Loucy (cell line): Measurements from ENCODE around the gene GTF3A.

Experiments
- H2AFZ ChIP-seq: fragments of 200-600 bp; sonication (generic); 2 replicates; pipeline ENCODE4 v1.6.0; 2016; ENCODE audit warnings: antibody characterized with exemption, mild to moderate bottlenecking, low read length, moderate library complexity
- H3F3A ChIP-seq: fragments of 200-600 bp; 2 replicates; pipeline ENCODE4 v1.6.0; 2016; ENCODE audit warnings: antibody characterized with exemption, low read depth, mild to moderate bottlenecking
- H3K27me3 ChIP-seq: fragments of 200-600 bp; sonication (generic); 2 replicates; pipeline ENCODE4 v1.6.1; 2014; ENCODE audit warnings: low read length, mild to moderate bottlenecking; ENCODE audit not compliant: insufficient read depth, poor library complexity, severe bottlenecking
- H3K36me3 ChIP-seq: fragments of 200-600 bp; sonication (generic); 2 replicates; pipeline ENCODE4 v1.6.1; 2016; ENCODE audit warnings: low read length; ENCODE audit not compliant: insufficient read depth
- H3K4me1 ChIP-seq: fragments of 200-600 bp; sonication (generic); 2 replicates; pipeline ENCODE4 v1.5.1; 2014; ENCODE audit warnings: low read length, mild to moderate bottlenecking; ENCODE audit not compliant: insufficient read depth, poor library complexity, severe bottlenecking
- H3K4me2 ChIP-seq: fragments of 200-600 bp; sonication (generic); 2 replicates; pipeline ENCODE4 v1.6.0; 2014; ENCODE audit warnings: antibody characterized with exemption, low read length, low read depth, mild to moderate bottlenecking; ENCODE audit not compliant: poor library complexity, severe bottlenecking
- H3K4me3 ChIP-seq: fragments of 200-600 bp; sonication (generic); 2 replicates; pipeline ENCODE4 v1.5.1; 2014; ENCODE audit warnings: low read length, mild to moderate bottlenecking, mixed read lengths; ENCODE audit not compliant: poor library complexity, severe bottlenecking
- H3K79me2 ChIP-seq: fragments of 200-600 bp; sonication (generic); 2 replicates; pipeline ENCODE4 v1.6.1; 2014; ENCODE audit warnings: low read length; ENCODE audit not compliant: insufficient read depth
- H3K9ac ChIP-seq: fragments of 200-600 bp; sonication (generic); 2 replicates; pipeline ENCODE4 v1.6.0; 2014; ENCODE audit warnings: mild to moderate bottlenecking, low read depth, low read length, moderate library complexity; ENCODE audit not compliant: poor library complexity, severe bottlenecking
- H3K9me2 ChIP-seq: fragments of 200-600 bp; sonication (generic); replicated peaks from 2 replicates; pipeline ENCODE4 v1.6.1; 2016; ENCODE audit warnings: low read depth, low read length, mixed read lengths
- H3K9me3 ChIP-seq: fragments of 200-600 bp; sonication (generic); 2 replicates; pipeline ENCODE4 v1.6.1; 2014; ENCODE audit warnings: mild to moderate bottlenecking, antibody characterized with exemption, low read length, low read depth; ENCODE audit not compliant: insufficient read depth
- H4K20me1 ChIP-seq: fragments of 200-600 bp; sonication (generic); 2 replicates; pipeline ENCODE4 v1.6.0; 2014; ENCODE audit warnings: antibody characterized with exemption, low read length, mild to moderate bottlenecking; ENCODE audit not compliant: insufficient read depth, poor library complexity, severe bottlenecking
- EZH2phosphoT487 ChIP-seq: fragments of 200-600 bp; IDR thresholded peaks from 2 replicates; pipeline ENCODE4 v1.6.1; 2018; ENCODE audit warnings: antibody characterized with exemption, mild to moderate bottlenecking, moderate library complexity, borderline replicate concordance
- TF ChIP-seq, protein P1 (sequence below): fragments of 200-600 bp; sonication (generic); conservative IDR thresholded peaks from 2 replicates; pipeline ENCODE4 v1.5.1; 2014; ENCODE audit warnings: mild to moderate bottlenecking, antibody characterized with exemption, low read length

Gene GTF3A

GRCh38 chr13:27389891-27390290, 34.5 kb upstream of the GTF3A start:
- no peak overlapping the region for H3K4me2 ChIP-seq

GRCh38 chr13:27391471-27391870, 32.9 kb upstream of the GTF3A start:
- no peaks in the 10 kb centered on the region for H3K9me2 ChIP-seq
- H3K79me2 ChIP-seq: no peaks in the 10 kb centered on the region
- H4K20me1 ChIP-seq: no peaks in the 10 kb centered on the region
- no peak overlapping the region for H3K4me2 ChIP-seq
- no peaks in the 10 kb centered on the region for H3K4me1 ChIP-seq
- H3K4me3 ChIP-seq: no peak overlapping the region
- TF ChIP-seq, protein P1, sequence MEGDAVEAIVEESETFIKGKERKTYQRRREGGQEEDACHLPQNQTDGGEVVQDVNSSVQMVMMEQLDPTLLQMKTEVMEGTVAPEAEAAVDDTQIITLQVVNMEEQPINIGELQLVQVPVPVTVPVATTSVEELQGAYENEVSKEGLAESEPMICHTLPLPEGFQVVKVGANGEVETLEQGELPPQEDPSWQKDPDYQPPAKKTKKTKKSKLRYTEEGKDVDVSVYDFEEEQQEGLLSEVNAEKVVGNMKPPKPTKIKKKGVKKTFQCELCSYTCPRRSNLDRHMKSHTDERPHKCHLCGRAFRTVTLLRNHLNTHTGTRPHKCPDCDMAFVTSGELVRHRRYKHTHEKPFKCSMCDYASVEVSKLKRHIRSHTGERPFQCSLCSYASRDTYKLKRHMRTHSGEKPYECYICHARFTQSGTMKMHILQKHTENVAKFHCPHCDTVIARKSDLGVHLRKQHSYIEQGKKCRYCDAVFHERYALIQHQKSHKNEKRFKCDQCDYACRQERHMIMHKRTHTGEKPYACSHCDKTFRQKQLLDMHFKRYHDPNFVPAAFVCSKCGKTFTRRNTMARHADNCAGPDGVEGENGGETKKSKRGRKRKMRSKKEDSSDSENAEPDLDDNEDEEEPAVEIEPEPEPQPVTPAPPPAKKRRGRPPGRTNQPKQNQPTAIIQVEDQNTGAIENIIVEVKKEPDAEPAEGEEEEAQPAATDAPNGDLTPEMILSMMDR: peak; percentile 35
- TF ChIP-seq EZH2phosphoT487: no peak
- H3K9me3 ChIP-seq: no peaks in the 10 kb centered on the region
- H2AFZ ChIP-seq: no peak overlapping the region
- H3K9ac ChIP-seq: no peak overlapping the region
- no peaks in the 10 kb centered on the region for H3K27me3 ChIP-seq
- H3K36me3 ChIP-seq: no peaks in the 10 kb centered on the region
- no peaks in the 10 kb centered on the region for H3F3A ChIP-seq

More at GRCh38 chr13:27389891-27390290, 34.5 kb upstream of the GTF3A start:
- Histone ChIP-seq H3K4me3 (no peak overlapping the region), H3K9me2 (no peaks in the 10 kb centered on the region), H3K36me3 (no peaks in the 10 kb centered on the region), H3K79me2 (no peaks in the 10 kb centered on the region), H4K20me1 (no peaks in the 10 kb centered on the region), H3K27me3 (no peaks in the 10 kb centered on the region), H3F3A (no peaks in the 10 kb centered on the region), H3K4me1 (no peaks in the 10 kb centered on the region), H3K9ac (no peak overlapping the region), H3K9me3 (no peaks in the 10 kb centered on the region), H2AFZ (no peak overlapping the region)
- TF ChIP-seq, protein P1: no peak
- TF ChIP-seq EZH2phosphoT487: no peak

- no peak overlapping the region for H2AFZ ChIP-seq
- no peak for TF ChIP-seq EZH2phosphoT487
- TF ChIP-seq, protein P1: no peak
- H3K9me2 ChIP-seq: no peaks in the 10 kb centered on the region
- no peaks in the 10 kb centered on the region for H3K9me3 ChIP-seq
- no peak overlapping the region for H3K9ac ChIP-seq
- no peak overlapping the region for H3K4me2 ChIP-seq
- no peaks in the 10 kb centered on the region for H3K27me3 ChIP-seq
- H3K79me2 ChIP-seq: no peaks in the 10 kb centered on the region
- no peaks in the 10 kb centered on the region for H3F3A ChIP-seq
- H3K4me1 ChIP-seq: no peaks in the 10 kb centered on the region
- no peaks in the 10 kb centered on the region for H3K36me3 ChIP-seq
- H3K4me3 ChIP-seq: no peak overlapping the region
- H4K20me1 ChIP-seq: no peaks in the 10 kb centered on the region
Observed at GRCh38 chr13:27393101-27393500, 31.3 kb upstream of the GTF3A start.
